Heart left ventricle (tissue), 16 donors: ENCODE results near the gene PUS3. TPM values are rescaled to one million over a fixed set of nuclear protein-coding genes. Genes with fewer than 3 reads are reported as not detected.

Experiments
- ATAC-seq, 4 donors: fragments of 200-7000 bp; cut with Tn5 transposase; one replicate each; pipeline ENCODE4 v1.9.1; 2020 to 2022; ENCODE audit warnings: moderate library complexity in 4 of 4, mild to moderate bottlenecking in 3 of 4, moderate number of reproducible peaks in 1 of 4
- DNase-seq, 5 donors: peaks; one replicate each; pipeline ENCODE4 v3.0.0-alpha.2; 2020
- H3K27ac ChIP-seq, 12 donors: fragments of 200-600 bp; sonication (generic) in 4 of 12; one replicate each; pipeline versions ENCODE4 v1.5.0 to v1.8.0; 2016 to 2022; ENCODE audit warnings: mild to moderate bottlenecking in 2 of 12
- H3K27me3 ChIP-seq, 9 donors: fragments of 200-600 bp; sonication (generic) in 2 of 9; one replicate each; pipeline versions ENCODE4 v1.5.1 to v1.8.0; 2016 to 2022; ENCODE audit warnings: mild to moderate bottlenecking in 3 of 9
- H3K36me3 ChIP-seq, 9 donors: fragments of 200-600 bp; sonication (generic) in 2 of 9; one replicate each; pipeline versions ENCODE4 v1.5.0 to v1.8.0; 2018 to 2022; ENCODE audit warnings: mild to moderate bottlenecking in 2 of 9
- H3K4me1 ChIP-seq, 12 donors: fragments of 200-600 bp; sonication (generic) in 4 of 12; one replicate each; pipeline versions ENCODE4 v1.5.0 to v1.8.0; 2016 to 2022; ENCODE audit warnings: mild to moderate bottlenecking in 3 of 12
- H3K4me3 ChIP-seq, 12 donors: fragments of 200-600 bp; sonication (generic) in 4 of 12; one replicate each; pipeline versions ENCODE4 v1.5.0 to v1.8.0; 2017 to 2022; ENCODE audit warnings: mild to moderate bottlenecking in 9 of 12, moderate library complexity in 4 of 12
- H3K9me3 ChIP-seq, 12 donors: fragments of 200-600 bp; sonication (generic) in 4 of 12; one replicate each; pipeline versions ENCODE4 v1.5.0 to v1.8.0; 2016 to 2022; ENCODE audit warnings: mild to moderate bottlenecking in 1 of 12
- CTCF ChIP-seq, 12 donors: fragments of 200-600 bp; sonication (generic) in 4 of 12; IDR thresholded peaks; one replicate each; pipeline versions ENCODE4 v1.5.0 to v1.8.0; 2018 to 2022; ENCODE audit warnings: antibody characterized with exemption in 12 of 12, mild to moderate bottlenecking in 5 of 12
- POLR2A ChIP-seq, 2 donors: fragments of 450-650 bp; IDR thresholded peaks; one replicate each; pipeline ENCODE4 v1.6.1; 2017; ENCODE audit warnings: antibody characterized with exemption in 2 of 2, mild to moderate bottlenecking in 2 of 2, moderate library complexity in 2 of 2
- WGBS, 4 donors: extraction: QIAGEN DNeasy Blood & Tissue Kit in 2 of 4; methylation state at CpG; one replicate each; pipeline versions ENCODE4 v1.1.5 to v1.1.7; 2013 to 2018; 5-methylcytosine and 5-hydroxymethylcytosine counted together
- intact Hi-C, 10 donors: fragments of 100-400 bp; cut with DNase I; formaldehyde crosslinking; loops; one replicate each; pipeline versions ENCODE4 v1.11.1 to v1.14.2; 2022
- polyA plus RNA-seq, 2 donors: library from polyadenylated mRNA; stranded (reverse); fragments of 200-250 nt; gene quantifications; one replicate each; pipeline ENCODE4 v1.2.3, GENCODE V29; 2013
- total RNA-seq, 9 donors: library from RNA; depleted of rRNA in 2 of 9; stranded (reverse); fragments of >200 nt in 2 of 9; fragmentation: NEBNext Ultra II Directional in 3 of 9; extraction: Animal tissue kit (Norgen Biotek cat#: 25700) in 3 of 9; gene quantifications; one replicate each; pipeline versions ENCODE4 v1.1.0 to v1.2.4, GENCODE V29; 2016 to 2023
- donor health status: ischemic (EF 13 %, LVEDD 7.1; RV severe dilation, severe dysfunction).
- donor health status: healthy with polysubstance abuse.
- donor health status: DM: no; HTN: yes; CAD: no.
- donor health status: DM: no; HTN: no; CAD: no.
- donor health status: ischemic (EF 25% LVEDD 6.9; RV normal size, moderate dysfunction).
- donor health status: ischemic (EF 25% LVEDD 5.7; RV mildly dilated, moderate dysfunction).
- donor health status: healthy.
- donor health status: DM: yes; HTN: yes; CAD: no.
- donor health status: ischemic (EF 35%, LVEDD 5.7; RV mildly dilated, moderate dysfunction).
- donor health status: nonischemic (EF 11% LVEDD 7.7; RV severe dilation, severe dysfunction).
- donor health status: DM: yes; HTN: yes; CAD: no.
- donor health status: PGD.
- donor health status: ischemic (EF 29% LVEDD 5.4; RV normal size, mild dysfunction).
- donor health status: nonischemic (EF 23%, LVEDD 6.1; RV moderate dilation, normal function).

The PUS3 gene
- total and polyA plus RNA-seq, 11 donors = 5.4 to 11.0 (median 8.3) TPM

DNA sequence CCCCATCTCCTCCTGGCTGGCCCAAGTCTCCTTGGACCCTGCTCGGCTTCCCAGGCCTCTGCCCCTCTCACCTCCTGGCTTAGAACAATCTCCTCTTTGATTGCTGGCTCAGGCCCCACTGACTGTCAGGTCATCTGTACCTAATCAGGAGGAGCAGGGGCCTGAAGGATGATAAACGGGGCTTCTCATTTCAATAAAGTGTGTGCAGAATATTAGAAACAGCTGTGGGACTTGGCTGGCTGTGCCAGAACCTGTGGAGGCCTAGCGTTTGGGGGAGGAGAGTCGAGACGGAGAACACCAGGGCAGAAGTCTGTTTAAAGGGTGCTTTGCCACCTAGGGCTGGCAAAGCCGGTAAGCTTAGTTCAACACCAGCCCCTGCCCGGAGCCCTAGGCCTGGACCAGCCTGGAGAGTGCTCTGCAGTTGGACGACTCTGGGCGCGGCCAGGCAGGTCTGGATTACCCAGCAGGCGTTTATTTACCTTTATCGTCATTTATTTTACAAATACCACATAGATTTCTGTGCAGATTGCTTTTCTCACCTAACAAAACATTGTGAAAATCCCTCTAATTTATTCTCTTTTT is 32.7 kb upstream of the PUS3 start:
- no peak for DNase-seq
- no peak for ATAC-seq
- no peak overlapping the region for H3K27ac ChIP-seq
- intact Hi-C loops = no loop called here
- no peaks in the 10 kb centered on the region for H3K9me3 ChIP-seq
- no peaks in the 10 kb centered on the region for H3K27me3 ChIP-seq
- no peak for TF ChIP-seq CTCF (IDR thresholded peaks at IDR 0.05)
- TF ChIP-seq POLR2A (IDR thresholded peaks at IDR 0.05) = no peak
- H3K4me3 ChIP-seq = no peak overlapping the region
- WGBS, 4 donors = 79 to 83% (median 80%) methylated on average over 11 to 12 of the region's 12 CpGs
- H3K36me3 ChIP-seq = no peaks in the 10 kb centered on the region
- peaks cover 0 to 10% (median 0%) of the 10 kb centered on the region in 12 donors for H3K4me1 ChIP-seq

GRCh38 chr11:125935056-125935455 is 32.0 kb upstream of the PUS3 start:
- no peak overlapping the region for H3K27ac ChIP-seq
- intact Hi-C loops = no loop called here
- DNase-seq = no peak
- peaks cover 0 to 10% (median 0%) of the 10 kb centered on the region in 12 donors for H3K4me1 ChIP-seq
- H3K27me3 ChIP-seq = no peaks in the 10 kb centered on the region
- ATAC-seq = no peak
- no peaks in the 10 kb centered on the region for H3K9me3 ChIP-seq
- WGBS, 4 donors = 93 to 96% (median 95%) methylated on average over 2 of the region's 2 CpGs
- H3K36me3 ChIP-seq = no peaks in the 10 kb centered on the region
- no peak overlapping the region for H3K4me3 ChIP-seq
- TF ChIP-seq POLR2A (IDR thresholded peaks at IDR 0.05) (no peak), CTCF (IDR thresholded peaks at IDR 0.05) (no peak)

DNA sequence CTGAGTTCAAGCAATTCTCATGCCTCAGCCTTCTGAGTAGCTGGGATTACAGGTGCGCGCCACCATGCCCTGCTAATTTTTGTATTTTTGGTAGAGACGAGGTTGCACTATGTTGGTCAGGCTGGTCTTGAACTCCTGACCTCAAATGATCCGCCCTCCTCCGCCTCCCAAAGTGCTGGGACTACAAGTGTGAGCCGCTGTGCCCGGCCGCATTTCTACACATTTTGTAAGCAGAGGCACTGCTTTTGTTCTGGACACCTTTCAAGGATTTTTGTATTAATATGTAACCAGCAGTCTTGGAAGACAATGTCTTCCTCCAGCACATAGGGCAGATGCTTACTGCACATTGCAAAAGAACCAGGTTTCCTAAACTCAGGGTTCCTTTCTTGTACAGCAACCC is 31.5 kb upstream of the PUS3 start:
- 94 to 98% (median 95%) methylated on average over 8 of the region's 8 CpGs for WGBS, 4 donors
- ATAC-seq (no peak), DNase-seq (no peak)
- H3K36me3 ChIP-seq = no peaks in the 10 kb centered on the region
- TF ChIP-seq POLR2A (IDR thresholded peaks at IDR 0.05) (no peak), CTCF (IDR thresholded peaks at IDR 0.05) (no peak)
- H3K4me3 ChIP-seq = no peak overlapping the region
- H3K27ac ChIP-seq = no peak overlapping the region
- no peaks in the 10 kb centered on the region for H3K9me3 ChIP-seq
- intact Hi-C loops = no loop called here
- H3K27me3 ChIP-seq = peaks cover 0 to 4% (median 0%) of the 10 kb centered on the region in 9 donors
- H3K4me1 ChIP-seq = peaks cover 0 to 10% (median 0%) of the 10 kb centered on the region in 12 donors

DNA sequence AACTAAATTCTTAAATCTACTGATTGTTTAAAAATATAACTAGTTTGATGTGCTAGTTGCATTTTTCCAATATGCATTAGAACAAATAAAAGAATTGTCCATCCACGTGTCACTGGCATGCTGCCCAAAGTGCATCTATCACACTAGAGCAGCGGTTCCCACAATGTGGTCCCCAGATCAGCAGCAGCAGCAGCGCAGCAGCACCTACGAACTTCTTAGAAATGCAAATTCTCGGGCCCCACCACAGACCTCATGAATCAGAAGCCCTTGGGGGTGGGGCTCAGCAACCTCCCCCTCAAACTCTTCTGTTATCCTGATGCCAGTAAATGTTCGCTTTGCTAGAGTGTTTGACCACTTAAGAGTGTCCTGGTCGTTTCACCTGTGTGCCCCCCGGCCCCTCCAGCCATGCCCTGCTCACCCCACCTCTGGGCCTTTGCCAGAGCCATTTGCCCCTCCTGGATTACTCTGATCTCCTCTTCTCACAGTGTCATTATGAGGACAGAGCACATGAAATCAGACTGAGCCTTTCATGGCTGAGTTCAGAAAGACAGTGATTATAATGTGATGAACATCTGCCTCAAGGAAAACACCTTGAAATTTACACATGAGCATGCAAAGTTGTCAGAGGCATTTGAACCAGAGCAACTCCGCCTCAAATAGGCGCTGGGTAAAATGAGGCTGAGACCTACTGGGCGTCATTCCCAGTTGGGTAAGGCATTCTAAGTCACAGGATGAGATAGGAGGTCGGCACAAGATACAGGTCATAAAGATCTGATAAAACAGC is 30.2 kb upstream of the PUS3 start:
- no peak for TF ChIP-seq CTCF (IDR thresholded peaks at IDR 0.05)
- no peak for TF ChIP-seq POLR2A (IDR thresholded peaks at IDR 0.05)
- ATAC-seq = no peak
- no peak overlapping the region for H3K27ac ChIP-seq
- no peaks in the 10 kb centered on the region for H3K36me3 ChIP-seq
- WGBS, 4 donors = 69 to 72% (median 71%) methylated on average over 12 of the region's 12 CpGs
- H3K9me3 ChIP-seq = no peaks in the 10 kb centered on the region
- H3K27me3 ChIP-seq = peaks cover 0 to 6% (median 0%) of the 10 kb centered on the region in 9 donors
- no peak for DNase-seq
- intact Hi-C loops = no loop called here
- H3K4me1 ChIP-seq = no peaks in the 10 kb centered on the region
- no peak overlapping the region for H3K4me3 ChIP-seq
